Neural progenitor cell (in vitro differentiated cells): ENCODE data around the gene ALOX12B.

ENCODE experiments used
- EZH2phosphoT487 ChIP-seq: fragments of 200-600 bp; sonication (generic); IDR thresholded peaks from 2 replicates; pipeline ENCODE4 v1.6.1; 2017; ENCODE audit warnings: antibody characterized with exemption
- TF ChIP-seq, protein P1 (sequence below): fragments of 200-600 bp; sonication (generic); IDR thresholded peaks from 2 replicates; pipeline ENCODE4 v1.5.1; 2017; ENCODE audit warnings: antibody characterized with exemption, mild to moderate bottlenecking

DNA sequence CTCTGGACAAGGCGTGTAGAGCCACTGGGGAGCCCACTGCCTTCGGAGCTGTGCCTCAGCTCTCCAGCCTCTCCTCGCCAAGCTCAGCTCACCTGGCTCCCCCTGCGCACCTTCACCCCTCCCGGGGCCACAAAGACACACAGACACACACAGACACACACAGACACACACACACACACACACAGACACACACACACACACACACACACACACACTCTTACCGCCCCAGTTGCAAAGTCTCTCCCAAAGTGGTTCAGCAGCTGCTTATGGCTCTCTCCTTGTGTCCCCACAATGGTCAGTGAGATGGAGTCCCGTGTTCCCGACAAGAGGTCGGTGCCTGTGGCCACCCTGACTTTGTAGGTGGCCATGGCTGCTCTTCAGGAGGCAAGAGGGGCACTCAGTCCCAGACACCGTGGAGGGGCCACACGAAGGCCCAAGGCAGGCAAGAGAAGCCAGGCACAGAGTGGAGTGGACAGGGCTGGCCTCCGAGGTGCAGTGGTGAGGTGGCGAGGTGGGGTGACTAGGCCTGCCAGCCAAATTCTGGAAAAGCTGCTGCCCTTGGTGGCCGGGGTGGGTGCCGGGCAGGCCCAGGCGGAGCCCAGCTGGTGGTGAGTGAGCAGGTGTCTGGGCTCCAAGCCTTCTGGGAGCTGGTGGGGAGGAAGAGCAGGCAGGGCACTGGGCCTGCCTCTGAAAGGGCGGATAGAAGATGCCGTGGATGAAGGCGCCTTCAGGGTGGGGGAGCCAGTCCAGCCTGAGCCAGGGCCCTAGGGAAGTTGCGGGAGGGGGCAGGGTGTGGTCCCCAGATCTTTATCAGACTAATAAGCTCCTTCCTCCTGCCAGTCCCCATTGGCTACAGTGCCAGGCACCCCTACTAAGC lies at the start of gene ALOX12B:
- no peak for TF ChIP-seq EZH2phosphoT487
- TF ChIP-seq, protein P1, sequence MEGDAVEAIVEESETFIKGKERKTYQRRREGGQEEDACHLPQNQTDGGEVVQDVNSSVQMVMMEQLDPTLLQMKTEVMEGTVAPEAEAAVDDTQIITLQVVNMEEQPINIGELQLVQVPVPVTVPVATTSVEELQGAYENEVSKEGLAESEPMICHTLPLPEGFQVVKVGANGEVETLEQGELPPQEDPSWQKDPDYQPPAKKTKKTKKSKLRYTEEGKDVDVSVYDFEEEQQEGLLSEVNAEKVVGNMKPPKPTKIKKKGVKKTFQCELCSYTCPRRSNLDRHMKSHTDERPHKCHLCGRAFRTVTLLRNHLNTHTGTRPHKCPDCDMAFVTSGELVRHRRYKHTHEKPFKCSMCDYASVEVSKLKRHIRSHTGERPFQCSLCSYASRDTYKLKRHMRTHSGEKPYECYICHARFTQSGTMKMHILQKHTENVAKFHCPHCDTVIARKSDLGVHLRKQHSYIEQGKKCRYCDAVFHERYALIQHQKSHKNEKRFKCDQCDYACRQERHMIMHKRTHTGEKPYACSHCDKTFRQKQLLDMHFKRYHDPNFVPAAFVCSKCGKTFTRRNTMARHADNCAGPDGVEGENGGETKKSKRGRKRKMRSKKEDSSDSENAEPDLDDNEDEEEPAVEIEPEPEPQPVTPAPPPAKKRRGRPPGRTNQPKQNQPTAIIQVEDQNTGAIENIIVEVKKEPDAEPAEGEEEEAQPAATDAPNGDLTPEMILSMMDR: no peak
